DMS53 treated with DMSO at 0.1 percent for 48 hours (cell line): ENCODE measurements around the gene TRIM63.

ENCODE experiments used
- DNase-seq: peaks from one replicate; lab custom pipeline; 2025; ENCODE audit not compliant: unreplicated experiment; lab: John Stamatoyannopoulos, UW

The TRIM63 gene

GRCh38 chr1:26089125-26089524 is 21.7 kb upstream of the TRIM63 start:
- DNase-seq: no peak

DNA sequence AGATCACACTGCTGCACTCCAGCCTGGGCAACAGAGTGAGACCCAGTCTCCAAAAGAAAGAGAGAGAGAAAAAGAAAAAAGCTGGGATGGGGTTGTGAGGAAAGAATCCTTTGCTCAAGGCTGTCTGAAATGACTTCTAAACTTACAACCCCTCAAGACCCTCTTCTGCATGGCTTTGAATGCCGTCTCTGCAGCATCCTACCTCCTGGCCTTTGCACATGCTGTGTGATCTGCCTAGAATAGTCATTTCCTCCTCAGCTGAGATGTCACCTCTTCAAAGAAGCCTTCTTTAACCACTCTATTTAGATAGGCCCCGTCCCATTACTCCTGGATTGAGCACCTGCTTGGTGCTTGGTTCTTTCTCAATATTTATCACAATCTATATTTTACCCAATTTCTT is 17.4 kb upstream of the TRIM63 start:
- no peak for DNase-seq

GRCh38 chr1:26084091-26084561 is 16.7 kb upstream of the TRIM63 start:
- DNase-seq: no peak

GRCh38 chr1:26083208-26083607 is 15.8 kb upstream of the TRIM63 start:
- no peak for DNase-seq

GRCh38 chr1:26082020-26082350 is 14.6 kb upstream of the TRIM63 start:
- no peak for DNase-seq

- DNase-seq: no peak
Observed at GRCh38 chr1:26081267-26082019, 14.0 kb upstream of the TRIM63 start.

- DNase-seq: no peak
Observed at GRCh38 chr1:26079960-26080814, 12.8 kb upstream of the TRIM63 start.

DNA sequence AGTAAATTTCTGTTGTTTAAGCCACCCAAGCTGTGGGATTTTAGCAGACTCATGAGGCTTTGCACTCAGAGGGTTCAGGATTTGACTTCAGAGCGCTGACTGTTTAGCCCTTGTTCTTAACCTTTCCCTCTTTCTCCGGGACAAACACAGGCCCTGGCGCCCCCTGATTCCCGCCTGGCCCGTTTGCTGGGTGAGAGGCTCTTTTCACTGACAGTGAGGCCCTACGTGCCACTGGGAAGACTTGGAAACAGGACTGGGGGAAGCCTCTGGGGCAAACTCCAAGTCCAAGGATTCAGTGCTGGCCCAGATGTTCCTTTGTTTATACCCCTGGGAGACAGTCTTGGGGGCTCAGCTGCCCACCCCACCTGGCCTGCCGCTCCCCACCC is 11.7 kb upstream of the TRIM63 start:
- DNase-seq: no peak

GRCh38 chr1:26078286-26079177 is 11.1 kb upstream of the TRIM63 start:
- DNase-seq: no peak

DNA sequence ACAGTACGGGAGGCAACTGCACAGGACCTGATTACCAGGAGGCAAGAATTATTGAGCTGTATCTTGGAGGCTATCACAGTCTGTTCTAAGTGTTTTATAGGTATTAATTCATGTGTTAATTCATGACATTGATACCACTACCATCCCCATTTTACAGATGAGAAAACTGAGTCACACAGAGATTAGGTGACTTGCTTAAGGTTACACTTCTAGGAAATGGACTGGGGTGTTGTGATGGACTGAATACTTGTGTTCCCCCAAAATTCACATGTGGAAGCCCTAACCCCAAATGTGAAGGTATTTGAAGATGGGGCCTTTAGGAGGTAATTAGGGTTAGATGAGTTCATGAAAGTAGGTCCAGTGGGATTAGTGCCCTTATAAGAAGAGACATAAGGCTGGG is 10.1 kb upstream of the TRIM63 start:
- DNase-seq: no peak

GRCh38 chr1:26075421-26076144 is 8.2 kb upstream of the TRIM63 start:
- DNase-seq: no peak

DNA sequence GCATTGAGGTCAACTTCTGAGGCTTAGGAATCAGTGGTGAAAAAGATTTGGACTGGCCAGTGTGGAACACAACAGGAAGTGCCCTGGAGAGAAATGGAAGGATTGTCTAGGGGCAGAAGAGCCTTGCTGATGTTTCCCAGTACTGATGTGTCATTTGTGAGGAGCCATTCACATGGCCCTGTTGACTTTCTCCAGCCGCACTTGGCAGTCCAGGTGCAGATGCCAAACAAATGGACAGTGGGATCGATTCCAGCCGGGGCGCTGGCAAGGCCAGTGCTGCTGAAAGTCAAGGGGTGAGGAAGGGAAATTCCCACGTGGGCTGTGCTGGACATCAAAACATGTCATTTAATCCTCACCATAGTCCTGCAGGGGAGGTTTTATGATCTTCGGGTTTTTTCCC is 4.9 kb upstream of the TRIM63 start:
- DNase-seq: no peak

- no peak for DNase-seq
Observed at GRCh38 chr1:26070963-26071342, 3.5 kb upstream of the TRIM63 start.

DNA sequence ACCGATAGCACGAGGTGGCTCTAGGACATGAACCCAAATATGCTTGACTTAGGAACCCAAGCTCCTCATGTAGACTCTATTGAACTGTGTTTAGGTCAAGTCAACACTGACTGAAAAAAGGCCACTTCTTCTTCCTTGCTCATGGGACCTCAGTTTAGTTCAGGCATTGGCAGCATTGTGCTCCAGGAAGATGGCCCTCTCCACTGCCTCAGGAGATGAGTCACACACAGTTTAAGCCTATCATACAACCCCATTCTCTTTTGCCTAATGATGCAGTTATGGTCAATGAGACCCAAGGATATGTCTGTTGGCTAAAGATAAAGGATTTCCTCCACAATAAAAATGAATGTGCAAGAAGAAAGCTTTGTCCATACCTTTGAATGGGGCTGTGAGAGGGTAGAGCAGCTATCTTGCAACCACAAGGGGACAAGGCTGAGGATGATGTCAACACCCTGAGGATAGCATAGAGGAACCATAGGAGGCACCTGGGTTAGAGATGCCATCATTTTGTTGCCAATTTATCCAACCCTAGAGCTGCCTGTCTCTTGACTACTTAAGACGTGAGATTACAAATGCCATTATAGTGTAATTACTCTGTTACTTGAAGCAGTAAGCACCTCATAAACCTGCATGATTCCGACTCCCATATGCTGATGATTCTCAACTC is 3.0 kb upstream of the TRIM63 start:
- DNase-seq: no peak

DNA sequence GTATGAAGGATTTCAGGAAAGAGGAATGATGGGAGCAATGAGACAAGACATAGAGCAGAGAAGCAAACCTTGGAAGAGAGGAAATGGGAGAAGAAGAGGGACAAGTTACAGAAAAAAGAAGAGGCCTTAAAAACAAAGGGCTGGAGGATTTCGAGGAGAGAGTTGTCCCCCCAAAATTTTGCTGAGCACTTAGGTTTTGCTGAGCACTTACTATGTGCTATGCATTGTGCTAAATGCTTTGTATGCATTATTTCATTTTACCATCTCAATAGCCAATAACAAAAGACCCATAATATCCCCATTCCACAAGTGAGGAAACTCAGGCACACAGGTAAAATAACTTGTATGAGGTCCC is 2.5 kb upstream of the TRIM63 start:
- DNase-seq: no peak

- DNase-seq: no peak
Observed at GRCh38 chr1:26066857-26067256, 573 bp downstream of the TRIM63 start.

DNA sequence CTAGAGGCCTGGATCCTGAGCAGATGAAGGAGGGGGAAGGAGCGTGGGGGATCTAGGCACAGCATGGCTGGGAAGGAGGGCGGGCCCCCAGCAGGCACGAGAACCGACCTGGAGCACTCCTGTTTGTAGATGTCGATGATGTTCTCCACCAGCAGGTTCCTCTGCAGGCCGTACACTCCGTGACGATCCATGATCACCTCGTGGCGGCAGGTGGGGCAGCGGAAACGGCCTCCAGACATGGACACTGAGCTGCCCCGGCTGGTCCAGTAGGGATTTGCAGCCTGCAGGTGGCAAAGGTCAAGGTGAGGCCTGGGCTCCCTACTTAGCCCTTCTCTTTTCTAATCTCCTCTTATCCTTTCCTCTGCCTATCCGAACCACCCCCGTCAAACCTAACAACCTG is 1.3 kb downstream of the TRIM63 start:
- no peak for DNase-seq

DNA sequence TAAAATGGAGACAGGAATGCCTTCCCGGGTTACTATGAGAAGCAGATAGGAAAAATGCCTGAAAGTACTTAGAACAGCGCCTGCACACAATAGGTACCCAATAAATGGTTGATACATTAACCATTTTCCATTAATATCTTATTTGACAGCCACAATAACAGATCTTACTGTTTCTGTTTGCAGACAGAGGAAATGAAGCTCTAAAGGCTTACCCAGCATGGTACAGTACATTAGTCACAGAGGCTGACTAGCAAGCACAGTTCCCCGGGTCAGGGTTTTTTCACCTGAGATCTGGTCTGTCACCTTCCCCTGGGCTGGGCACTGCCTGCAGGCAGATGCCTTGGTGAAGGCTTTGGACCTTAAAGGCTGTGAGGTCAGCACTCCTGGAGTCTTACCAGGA is 2.9 kb downstream of the TRIM63 start:
- no peak for DNase-seq

DNA sequence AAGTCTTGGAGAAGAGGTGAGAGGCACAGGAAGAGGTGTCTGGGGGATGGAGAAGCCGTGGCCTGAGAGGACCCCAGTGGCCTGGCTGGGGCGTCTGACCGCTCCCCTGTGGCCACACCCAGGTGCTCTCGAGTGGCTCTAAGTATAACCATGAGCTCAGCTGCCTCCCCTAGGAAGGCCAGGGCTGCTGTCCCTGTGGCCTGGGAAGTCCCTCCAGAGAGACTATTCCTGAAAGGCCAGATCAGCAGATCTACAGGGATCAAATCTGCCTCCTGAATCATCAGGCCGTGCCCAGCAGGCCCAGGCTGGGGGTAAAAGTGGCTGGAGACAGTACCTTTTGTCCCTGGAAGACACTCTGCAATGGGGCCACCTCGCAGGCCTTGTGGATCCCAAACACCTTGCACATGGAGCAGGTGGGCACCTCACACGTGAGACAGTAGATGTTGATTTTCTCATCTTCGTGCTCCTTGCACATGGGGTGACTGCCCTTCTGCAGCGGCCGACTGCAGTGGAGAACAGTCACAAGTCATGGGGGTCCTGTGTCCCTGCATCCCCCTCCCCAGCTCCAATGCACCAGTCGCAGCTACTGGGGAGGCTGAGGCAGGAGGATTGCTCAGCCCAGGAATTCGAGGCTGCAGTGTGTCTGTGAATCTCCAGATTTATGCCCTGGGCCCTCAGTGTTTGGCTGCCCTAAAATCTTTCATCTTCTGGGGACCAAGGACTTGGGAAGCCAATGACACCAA is 6.4 kb downstream of the TRIM63 start:
- DNase-seq: no peak

- DNase-seq: no peak
Observed at GRCh38 chr1:26059906-26060305, 7.5 kb downstream of the TRIM63 start.
